ENCODE measurements around the gene CAMSAP3. TPM values are rescaled to one million over a fixed set of nuclear protein-coding genes. Genes with fewer than 3 reads are reported as not detected.

Gene CAMSAP3
- total RNA-seq, 1 donor from 2014 or later: 4.1 TPM

DNA sequence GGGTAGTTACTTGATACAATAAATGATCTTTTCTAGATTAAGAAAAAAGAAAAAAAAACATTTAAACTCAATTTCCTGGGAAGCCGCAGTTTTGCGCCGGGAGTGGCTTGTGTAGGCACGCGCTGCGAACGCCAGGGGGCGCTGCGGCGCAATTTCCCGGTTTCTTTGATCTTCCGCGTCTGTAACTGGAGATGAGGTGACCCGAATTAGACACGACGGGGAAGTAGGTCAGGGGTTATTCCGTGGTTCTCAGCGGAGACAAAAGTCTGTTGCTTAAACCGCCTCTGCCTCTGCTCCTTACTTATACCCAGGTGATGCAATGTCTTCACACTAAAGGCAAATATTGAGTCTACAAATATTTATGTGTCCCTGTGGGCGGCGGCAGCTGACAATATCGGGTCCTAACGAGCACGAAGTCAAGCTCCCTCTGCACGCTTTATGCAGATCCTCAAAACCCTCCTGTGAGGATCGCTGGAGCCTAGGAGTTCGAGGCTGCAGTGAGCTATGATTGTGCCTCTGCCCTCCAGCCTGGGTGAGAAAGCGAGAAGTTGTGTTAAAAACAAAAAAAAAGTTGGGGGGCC, 56.5 kb downstream of the CAMSAP3 start:
- Mint-ChIP-seq H3K36me3 (ENCODE audit: low read depth, unreplicated experiment) (no peaks in the 10 kb centered on the region), H3K27ac (ENCODE audit: unreplicated experiment) (peak overlapping the region; percentile 77), H3K4me1 (ENCODE audit: low read depth, unreplicated experiment) (no peaks in the 10 kb centered on the region), H3K9me3 (ENCODE audit: unreplicated experiment) (no peaks in the 10 kb centered on the region), H3K4me3 (ENCODE audit: unreplicated experiment) (peak overlapping the region; percentile 60), H3K27me3 (ENCODE audit: low read depth, unreplicated experiment) (peaks cover 37% of the 10 kb centered on the region)
- H4K20me1 ChIP-seq (ENCODE audit: insufficient read depth, low read length): no peaks in the 10 kb centered on the region
- no peaks in the 10 kb centered on the region for H3K79me2 ChIP-seq (ENCODE audit: insufficient read depth, low read length)
- no peaks in the 10 kb centered on the region for H3K9me3 ChIP-seq (ENCODE audit: insufficient read depth, low read depth, low read length)
- FAIRE-seq (no peak), DNase-seq (ENCODE audit: low read depth) (peak; percentile 25)
- peak overlapping the region; percentile 68 for H2AFZ ChIP-seq (ENCODE audit: low read depth, low read length)
- no peaks in the 10 kb centered on the region for H3K4me1 ChIP-seq (ENCODE audit: insufficient read depth, low read length)
- H3K9ac ChIP-seq (ENCODE audit: low read length): no peak overlapping the region
- TF ChIP-seq, protein P1, sequence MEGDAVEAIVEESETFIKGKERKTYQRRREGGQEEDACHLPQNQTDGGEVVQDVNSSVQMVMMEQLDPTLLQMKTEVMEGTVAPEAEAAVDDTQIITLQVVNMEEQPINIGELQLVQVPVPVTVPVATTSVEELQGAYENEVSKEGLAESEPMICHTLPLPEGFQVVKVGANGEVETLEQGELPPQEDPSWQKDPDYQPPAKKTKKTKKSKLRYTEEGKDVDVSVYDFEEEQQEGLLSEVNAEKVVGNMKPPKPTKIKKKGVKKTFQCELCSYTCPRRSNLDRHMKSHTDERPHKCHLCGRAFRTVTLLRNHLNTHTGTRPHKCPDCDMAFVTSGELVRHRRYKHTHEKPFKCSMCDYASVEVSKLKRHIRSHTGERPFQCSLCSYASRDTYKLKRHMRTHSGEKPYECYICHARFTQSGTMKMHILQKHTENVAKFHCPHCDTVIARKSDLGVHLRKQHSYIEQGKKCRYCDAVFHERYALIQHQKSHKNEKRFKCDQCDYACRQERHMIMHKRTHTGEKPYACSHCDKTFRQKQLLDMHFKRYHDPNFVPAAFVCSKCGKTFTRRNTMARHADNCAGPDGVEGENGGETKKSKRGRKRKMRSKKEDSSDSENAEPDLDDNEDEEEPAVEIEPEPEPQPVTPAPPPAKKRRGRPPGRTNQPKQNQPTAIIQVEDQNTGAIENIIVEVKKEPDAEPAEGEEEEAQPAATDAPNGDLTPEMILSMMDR (IDR thresholded peaks at IDR 0.05; ENCODE audit: insufficient read depth, low read depth, low read length): peak; percentile 97
- TF ChIP-seq EZH2 (IDR thresholded peaks at IDR 0.05; ENCODE audit: insufficient read depth, low read length): no peak
- no peak overlapping the region for H3K27ac ChIP-seq (ENCODE audit: low read depth, low read length)
- H3K36me3 ChIP-seq (ENCODE audit: insufficient read depth, low read length): no peaks in the 10 kb centered on the region
- H3K27me3 ChIP-seq (ENCODE audit: insufficient read depth, low read length): peaks cover 2% of the 10 kb centered on the region
- peak overlapping the region; percentile 72 for H3K4me2 ChIP-seq (ENCODE audit: low read length)
- H3K4me3 ChIP-seq (ENCODE audit: insufficient read depth, low read depth, low read length): no peak overlapping the region

DNA sequence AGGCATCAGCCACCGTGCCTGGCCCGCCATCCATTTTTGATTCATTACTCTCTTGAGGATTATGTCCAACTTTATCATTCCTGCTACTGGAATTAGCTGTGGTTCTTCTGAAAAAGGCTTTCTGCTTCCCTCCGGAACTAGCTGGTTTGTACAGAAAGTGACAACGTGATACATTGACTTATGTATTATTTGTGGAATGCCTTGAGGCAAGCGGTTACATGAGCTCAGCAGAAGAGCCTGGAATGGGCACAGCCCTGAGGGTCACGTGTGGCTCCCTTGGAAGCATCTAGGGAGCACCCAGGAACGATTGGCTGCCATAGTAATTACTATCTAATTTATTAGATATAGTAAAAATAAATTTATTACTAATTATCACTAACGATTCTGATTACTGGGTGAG, 58.7 kb downstream of the CAMSAP3 start:
- TF ChIP-seq, protein P1 (IDR thresholded peaks at IDR 0.05; ENCODE audit: insufficient read depth, low read depth, low read length): no peak
- no peak for TF ChIP-seq EZH2 (IDR thresholded peaks at IDR 0.05; ENCODE audit: insufficient read depth, low read length)
- H3K4me2 ChIP-seq (ENCODE audit: low read length): no peak overlapping the region
- H3K9ac ChIP-seq (ENCODE audit: low read length): no peak overlapping the region
- Mint-ChIP-seq H3K9me3 (ENCODE audit: unreplicated experiment) (no peaks in the 10 kb centered on the region), H3K27ac (ENCODE audit: unreplicated experiment) (no peak overlapping the region), H3K4me3 (ENCODE audit: unreplicated experiment) (no peak overlapping the region), H3K36me3 (ENCODE audit: low read depth, unreplicated experiment) (no peaks in the 10 kb centered on the region), H3K4me1 (ENCODE audit: low read depth, unreplicated experiment) (no peaks in the 10 kb centered on the region), H3K27me3 (ENCODE audit: low read depth, unreplicated experiment) (peaks cover 47% of the 10 kb centered on the region)
- FAIRE-seq: no peak
- no peak overlapping the region for H2AFZ ChIP-seq (ENCODE audit: low read depth, low read length)
- H3K27me3 ChIP-seq (ENCODE audit: insufficient read depth, low read length): peaks cover 2% of the 10 kb centered on the region
- no peaks in the 10 kb centered on the region for H3K4me1 ChIP-seq (ENCODE audit: insufficient read depth, low read length)
- H3K27ac ChIP-seq (ENCODE audit: low read depth, low read length): no peak overlapping the region
- no peaks in the 10 kb centered on the region for H4K20me1 ChIP-seq (ENCODE audit: insufficient read depth, low read length)
- no peaks in the 10 kb centered on the region for H3K36me3 ChIP-seq (ENCODE audit: insufficient read depth, low read length)
- no peak overlapping the region for H3K4me3 ChIP-seq (ENCODE audit: insufficient read depth, low read depth, low read length)
- no peaks in the 10 kb centered on the region for H3K79me2 ChIP-seq (ENCODE audit: insufficient read depth, low read length)
- DNase-seq (ENCODE audit: low read depth): no peak
- H3K9me3 ChIP-seq (ENCODE audit: insufficient read depth, low read depth, low read length): no peaks in the 10 kb centered on the region

DNA sequence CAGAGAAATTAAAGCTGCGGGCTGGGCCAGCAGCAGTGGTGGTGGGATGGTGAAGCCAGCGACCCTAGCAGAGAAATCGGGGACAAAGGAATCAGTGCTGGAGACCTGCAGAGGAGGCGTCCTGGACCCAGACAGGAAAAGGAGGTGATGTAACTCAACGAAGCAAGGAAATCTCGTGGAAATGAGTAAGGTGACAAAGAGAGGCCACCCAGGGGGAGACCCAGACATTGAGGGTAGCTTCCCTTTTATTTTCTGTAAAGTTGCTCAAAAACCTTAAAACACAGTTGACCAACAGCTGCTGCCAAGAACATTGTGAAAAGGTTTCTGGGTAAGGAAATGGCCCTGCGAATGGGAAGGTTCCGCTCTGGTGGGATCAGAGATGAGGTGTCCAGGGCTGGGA, 59.9 kb downstream of the CAMSAP3 start:
- no peaks in the 10 kb centered on the region for H3K4me1 Mint-ChIP-seq (ENCODE audit: low read depth, unreplicated experiment)
- Histone ChIP-seq H4K20me1 (ENCODE audit: insufficient read depth, low read length) (no peaks in the 10 kb centered on the region), H3K4me1 (ENCODE audit: insufficient read depth, low read length) (no peaks in the 10 kb centered on the region), H3K4me2 (ENCODE audit: low read length) (no peak overlapping the region), H3K9me3 (ENCODE audit: insufficient read depth, low read depth, low read length) (no peaks in the 10 kb centered on the region), H3K36me3 (ENCODE audit: insufficient read depth, low read length) (no peaks in the 10 kb centered on the region), H2AFZ (ENCODE audit: low read depth, low read length) (no peak overlapping the region), H3K4me3 (ENCODE audit: insufficient read depth, low read depth, low read length) (no peak overlapping the region), H3K9ac (ENCODE audit: low read length) (no peak overlapping the region), H3K27me3 (ENCODE audit: insufficient read depth, low read length) (peaks cover 4% of the 10 kb centered on the region), H3K27ac (ENCODE audit: low read depth, low read length) (no peak overlapping the region), H3K79me2 (ENCODE audit: insufficient read depth, low read length) (no peaks in the 10 kb centered on the region)
- no peak for DNase-seq (ENCODE audit: low read depth)
- H3K9me3 Mint-ChIP-seq (ENCODE audit: unreplicated experiment): no peaks in the 10 kb centered on the region
- H3K27me3 Mint-ChIP-seq (ENCODE audit: low read depth, unreplicated experiment): peaks cover 45% of the 10 kb centered on the region
- FAIRE-seq: no peak
- H3K36me3 Mint-ChIP-seq (ENCODE audit: low read depth, unreplicated experiment): no peaks in the 10 kb centered on the region
- H3K27ac Mint-ChIP-seq (ENCODE audit: unreplicated experiment): peak overlapping the region; percentile 12
- TF ChIP-seq EZH2 (IDR thresholded peaks at IDR 0.05; ENCODE audit: insufficient read depth, low read length): no peak
- TF ChIP-seq, protein P1 (IDR thresholded peaks at IDR 0.05; ENCODE audit: insufficient read depth, low read depth, low read length): no peak
- H3K4me3 Mint-ChIP-seq (ENCODE audit: unreplicated experiment): no peak overlapping the region

Measured in astrocyte (in vitro differentiated cells and primary cell).